Anterior cingulate cortex (tissue), 58 donors: Measurements from ENCODE around the gene EML1.
A peak's percentile ranks its signal among the peaks of the same experiment; 100 is the strongest.

Source experiments
- DNase-seq, 58 donors: peaks; one replicate each; lab custom pipeline; 2025; lab: John Stamatoyannopoulos, UW

Gene EML1

DNA sequence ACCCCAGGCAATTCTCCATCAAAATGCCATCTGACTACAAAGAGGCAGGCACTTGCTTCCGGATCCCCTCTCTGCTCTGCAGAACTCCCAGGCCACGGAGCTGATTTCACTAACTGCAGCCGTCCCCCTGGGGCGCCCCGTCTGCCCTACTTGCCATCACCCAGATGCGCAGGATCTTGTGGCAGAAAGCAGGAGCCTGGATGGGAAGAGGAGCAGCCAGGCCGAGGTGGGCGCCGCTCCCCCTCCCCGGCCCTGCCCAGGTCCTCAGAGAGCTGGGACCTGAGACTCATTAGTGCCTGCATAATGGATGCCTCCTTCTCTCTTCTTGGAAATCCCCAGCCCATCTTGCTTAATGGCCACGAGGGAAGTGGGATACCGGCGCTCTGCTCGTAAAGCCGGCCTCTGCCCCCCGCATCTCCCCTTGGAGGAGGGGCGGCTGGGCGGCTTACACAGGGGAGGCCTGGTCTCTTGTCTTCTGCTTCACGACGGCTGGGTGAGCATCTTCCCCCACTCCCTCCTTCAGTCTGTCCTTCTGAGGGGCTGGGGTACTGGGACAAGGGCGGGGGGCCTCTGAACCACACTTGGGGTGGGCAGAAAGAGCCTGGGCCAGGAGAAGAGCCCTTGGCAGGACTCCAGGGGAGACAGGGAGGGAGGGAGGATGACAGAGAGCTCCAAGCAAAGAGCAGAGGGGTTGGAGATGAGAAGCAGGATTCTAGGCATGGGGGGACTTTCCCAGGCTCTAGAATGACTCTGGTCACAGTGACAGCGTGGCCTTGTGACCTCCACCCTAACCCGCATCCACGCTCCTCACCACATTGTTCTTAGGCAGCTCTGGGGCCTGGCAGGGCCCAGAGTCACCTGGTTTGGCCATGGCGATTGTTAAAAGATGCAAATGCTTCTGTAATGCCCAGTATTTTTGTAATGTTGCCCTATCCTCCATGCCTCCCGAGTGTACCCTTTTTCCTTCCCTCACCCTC, 19.4 kb upstream of the EML1 start:
- no peak for DNase-seq

DNA sequence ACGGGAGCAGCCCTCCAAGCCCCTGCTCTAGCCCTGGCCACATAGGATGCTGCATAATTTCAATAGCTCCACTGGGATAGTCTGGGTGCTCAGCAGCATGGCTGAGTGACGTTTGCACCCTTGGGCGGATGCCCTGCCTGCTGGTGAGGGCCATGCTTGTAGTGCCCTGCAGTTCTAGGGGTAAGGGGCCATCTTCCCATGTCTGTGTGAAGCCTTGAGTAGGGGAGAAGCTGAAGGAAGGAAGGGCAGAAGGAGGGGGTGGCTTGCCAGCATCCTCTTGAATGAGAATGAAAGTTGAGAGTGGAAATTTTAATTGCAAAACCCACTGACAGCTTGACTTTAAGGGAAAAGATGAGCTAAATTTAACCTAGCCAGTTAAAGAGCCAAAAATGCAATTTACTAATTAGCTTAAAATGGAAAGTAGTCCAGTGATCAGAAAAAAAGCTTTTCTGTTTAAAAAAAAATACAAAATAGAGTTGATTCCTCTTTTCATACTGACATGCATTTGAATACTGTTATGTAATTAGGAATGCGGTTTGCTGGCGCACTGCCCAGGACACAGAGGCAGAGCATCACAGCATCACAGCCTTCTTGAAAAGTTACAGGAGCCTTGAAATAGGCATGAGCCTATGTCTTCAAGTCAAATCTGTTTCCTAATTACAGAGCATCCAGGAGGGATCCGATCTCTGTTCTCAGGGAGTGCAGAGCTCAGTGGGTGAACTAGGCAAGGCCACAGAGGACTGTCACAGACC, 18.5 kb upstream of the EML1 start:
- DNase-seq = peak in 44 of 58 donors; percentile 16 to 84 (median 44)

DNA sequence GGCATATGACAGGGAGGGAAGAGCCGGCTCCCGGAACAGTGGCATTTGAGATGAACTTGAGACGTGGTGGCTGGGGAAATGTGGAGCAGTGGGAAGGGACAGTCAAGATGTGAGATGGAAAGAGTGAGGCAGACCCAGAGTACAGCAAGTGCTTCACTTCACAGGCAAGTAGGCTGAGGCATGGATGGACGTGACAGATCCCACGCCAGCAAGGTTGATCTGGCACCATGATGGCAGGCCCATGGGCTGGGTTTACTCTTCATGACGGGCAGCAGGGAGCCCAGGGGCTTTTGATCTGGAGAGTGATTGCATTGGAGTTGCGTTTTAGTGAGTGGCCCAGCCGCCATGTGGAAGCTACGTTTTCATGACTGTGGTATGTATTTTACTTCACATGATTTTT, 17.9 kb upstream of the EML1 start:
- DNase-seq = no peak

DNA sequence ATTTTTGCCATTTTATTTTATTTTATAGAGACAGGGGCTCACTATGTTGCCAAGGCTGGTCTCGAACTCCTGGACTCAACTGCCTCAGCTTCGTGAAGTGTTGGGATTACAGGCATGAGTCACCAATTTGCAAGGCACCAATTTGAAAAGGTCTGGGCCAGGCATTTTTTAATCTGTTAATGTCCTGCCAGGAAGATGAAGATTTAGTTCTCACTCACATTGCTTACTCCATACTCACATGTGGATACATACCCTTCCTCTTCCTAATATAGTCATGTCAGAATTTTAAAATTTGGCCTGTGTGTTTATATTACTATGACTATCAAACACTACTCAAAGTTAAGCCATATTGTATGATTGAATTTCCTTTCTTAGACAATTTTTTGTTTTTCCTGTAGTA, 15.3 kb upstream of the EML1 start:
- DNase-seq = no peak

DNA sequence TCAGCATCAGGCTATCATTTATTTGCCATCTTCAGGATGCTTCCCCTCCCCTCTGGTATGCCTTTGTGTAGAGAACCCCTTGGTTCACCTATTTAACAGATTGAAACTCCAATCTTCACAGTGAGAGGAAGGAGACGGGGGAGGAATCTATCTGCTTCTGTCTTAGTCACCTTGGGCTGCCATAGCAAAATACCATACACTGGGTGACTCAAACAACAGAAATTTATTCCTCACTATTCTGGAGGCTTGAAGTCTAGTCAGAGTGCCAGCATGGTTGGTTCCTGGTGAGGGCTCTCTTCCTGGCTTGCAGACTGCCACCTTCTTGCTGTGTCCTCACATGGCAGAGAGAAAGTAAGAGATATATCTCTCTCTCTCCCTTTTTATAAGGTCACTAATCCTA, 13.5 kb upstream of the EML1 start:
- no peak for DNase-seq

DNA sequence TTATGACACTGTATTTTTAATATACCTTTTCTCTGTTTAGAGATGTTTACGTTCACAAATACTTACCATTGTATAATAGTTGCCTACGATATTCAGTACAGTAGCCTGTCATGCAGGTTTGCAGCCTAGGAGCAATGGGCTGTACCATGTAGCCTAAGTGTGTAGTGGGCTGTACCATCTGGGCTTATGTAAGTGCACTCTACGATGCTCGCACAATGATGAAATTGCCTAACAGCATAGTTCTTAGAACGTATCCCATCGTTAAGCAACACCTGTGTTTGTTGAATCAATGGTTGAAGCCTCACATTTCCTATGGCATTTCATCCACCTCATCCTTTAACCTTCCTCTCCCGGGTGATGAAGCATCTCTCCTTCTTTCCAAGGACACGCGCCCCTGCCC, 12.5 kb upstream of the EML1 start:
- no peak for DNase-seq

DNA sequence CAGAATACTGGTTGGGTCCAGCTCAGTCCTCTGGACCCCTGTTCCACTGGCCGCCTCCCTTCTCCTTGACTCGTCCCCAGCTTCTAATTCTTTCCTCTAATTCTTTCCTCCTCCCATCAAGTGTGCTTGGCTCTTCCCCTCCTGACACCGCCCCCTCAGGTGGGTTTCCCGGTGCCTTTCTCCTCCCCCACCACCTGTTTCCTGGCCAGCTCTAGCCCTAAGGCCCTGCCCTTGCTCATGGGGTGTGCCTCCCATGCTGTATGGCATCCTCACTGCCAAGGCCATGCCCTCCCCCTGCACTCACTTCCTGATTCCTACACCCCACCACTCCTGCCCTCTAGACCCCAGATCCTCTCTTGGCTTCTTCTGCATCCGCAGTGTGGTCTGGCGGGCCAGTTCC, 12.1 kb upstream of the EML1 start:
- DNase-seq = no peak

DNA sequence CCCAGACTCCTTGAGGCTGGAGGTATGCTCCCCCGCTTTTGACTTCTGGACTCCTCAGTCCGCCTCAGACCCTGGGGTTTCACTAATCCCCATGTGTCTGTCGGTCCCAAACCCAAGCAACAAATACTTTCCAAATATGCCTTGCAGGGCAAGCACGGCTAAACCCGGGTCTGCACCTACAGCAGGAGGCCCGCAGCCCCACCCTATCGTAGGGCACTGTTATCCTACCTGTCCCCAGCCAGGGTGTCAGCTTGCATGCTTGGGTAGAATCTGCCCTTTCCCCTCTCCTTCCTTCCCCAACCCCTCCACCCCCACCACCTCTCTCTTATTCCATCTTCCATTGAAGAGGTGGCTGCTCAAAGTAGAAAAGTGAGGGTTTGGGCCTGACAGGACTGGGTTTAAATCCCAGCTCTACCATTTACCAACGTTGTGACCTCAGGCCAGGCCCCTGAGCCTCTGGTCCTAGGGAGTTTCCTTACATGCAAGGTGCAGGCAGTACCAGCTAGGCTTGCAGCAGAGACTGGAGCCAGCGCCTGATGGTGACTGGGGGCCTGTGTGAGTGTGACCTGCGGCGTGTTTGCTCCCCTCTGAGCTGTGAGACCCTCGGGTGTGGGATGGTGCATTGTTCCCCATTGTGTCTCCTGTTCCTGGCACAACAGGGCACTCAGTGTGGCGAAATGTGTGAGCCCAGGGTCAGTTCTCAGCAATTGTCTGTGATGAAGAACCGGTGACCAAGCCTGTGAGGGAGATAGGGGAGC, 11.2 kb upstream of the EML1 start:
- DNase-seq = no peak

DNA sequence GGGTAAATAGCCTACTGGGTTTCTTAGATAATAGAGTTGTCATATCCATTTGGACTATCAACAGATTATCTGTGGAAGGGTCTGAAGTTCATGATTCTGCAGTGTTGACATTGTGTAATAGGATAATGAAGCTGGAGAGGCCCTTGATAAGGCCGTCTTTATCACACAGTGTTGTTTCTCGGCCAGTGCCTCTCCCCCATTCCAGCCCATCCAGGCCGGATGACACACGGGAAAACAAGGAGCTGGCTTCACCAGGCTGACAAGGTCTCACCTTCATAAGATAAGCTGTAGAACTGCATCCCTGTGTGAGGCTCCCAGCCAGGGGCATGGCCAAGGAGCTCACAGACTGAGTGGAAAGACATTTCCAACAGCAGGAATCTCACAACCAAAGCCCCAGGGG, 8.7 kb upstream of the EML1 start:
- DNase-seq = no peak

DNA sequence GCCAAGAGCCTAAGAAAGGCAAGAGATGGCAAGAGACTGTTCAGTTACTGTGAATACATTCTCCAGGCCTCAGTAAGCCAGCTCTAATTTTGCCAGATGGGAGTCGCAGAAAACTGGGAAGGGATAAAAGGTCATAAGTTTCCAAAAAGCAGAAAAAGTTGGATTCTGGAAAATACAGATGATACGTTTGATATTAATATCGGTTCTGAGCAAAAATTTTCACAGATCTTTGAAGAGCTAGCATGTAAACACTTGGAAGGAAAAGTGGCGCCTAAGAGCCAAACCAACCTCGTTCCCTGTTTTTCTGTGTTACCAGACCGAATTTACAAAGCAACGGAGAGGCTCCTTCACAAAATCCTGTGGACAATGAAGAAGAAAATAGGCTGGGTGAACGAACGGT, 7.8 kb upstream of the EML1 start:
- DNase-seq = no peak

DNA sequence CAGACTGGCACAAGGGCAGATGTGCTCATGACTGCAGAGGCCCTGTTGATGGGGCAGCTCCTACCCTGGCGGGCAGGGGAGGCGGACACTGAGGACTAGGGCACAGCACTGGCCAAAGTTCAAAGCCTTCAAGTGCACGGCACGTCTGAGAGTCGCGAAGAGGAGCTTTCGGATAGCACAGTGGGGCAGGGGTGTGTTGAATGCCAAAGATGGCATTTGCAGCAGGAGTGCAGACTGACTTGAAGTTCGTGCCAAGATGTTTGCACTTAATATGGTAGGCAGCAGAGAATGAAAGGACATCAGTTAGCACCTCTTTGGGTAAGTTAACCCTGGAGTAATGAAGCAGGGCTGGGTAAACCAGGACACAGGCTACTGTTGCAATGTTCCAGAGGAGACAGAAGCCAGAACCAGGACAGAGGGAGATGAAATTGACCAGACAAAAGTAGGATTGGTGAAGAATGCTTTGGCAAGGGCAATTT, 6.7 kb upstream of the EML1 start:
- DNase-seq = no peak

DNA sequence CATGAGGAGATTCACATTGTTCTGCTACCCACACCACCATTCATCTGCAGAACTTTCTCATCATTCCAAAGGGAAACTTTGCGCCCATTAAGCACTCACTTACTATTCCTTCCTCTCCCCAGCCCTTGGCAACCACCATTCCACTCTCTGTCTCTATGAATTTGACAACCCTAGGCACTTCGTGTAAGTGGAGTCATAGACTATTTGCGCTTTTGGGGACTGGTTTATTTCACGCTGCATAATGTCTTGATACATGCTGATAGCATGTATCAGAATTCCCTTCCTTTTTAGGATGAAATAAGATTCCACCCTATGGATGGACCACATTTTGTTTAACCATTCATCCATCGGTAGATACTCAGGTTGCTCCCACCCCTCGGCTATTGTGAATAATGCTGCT, 4.5 kb upstream of the EML1 start:
- DNase-seq = no peak

DNA sequence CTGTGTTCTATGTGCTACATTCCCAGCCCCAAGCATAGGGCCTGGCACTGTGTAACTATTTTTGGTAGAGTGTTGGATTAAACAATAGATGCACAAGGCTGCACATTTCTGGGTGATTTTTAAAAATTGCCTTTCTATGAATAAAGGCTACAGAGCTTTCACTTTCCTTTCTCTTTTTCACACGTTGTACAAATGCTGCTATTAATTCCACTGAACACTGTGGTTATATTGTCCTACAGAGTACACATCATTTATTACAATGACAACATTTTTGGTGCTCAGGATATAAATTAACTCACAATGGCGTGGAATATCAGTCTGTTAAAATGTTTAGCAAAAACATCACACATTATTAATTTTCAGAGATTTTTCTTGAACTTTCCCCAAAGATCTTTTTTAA, 3.6 kb upstream of the EML1 start:
- DNase-seq = no peak

DNA sequence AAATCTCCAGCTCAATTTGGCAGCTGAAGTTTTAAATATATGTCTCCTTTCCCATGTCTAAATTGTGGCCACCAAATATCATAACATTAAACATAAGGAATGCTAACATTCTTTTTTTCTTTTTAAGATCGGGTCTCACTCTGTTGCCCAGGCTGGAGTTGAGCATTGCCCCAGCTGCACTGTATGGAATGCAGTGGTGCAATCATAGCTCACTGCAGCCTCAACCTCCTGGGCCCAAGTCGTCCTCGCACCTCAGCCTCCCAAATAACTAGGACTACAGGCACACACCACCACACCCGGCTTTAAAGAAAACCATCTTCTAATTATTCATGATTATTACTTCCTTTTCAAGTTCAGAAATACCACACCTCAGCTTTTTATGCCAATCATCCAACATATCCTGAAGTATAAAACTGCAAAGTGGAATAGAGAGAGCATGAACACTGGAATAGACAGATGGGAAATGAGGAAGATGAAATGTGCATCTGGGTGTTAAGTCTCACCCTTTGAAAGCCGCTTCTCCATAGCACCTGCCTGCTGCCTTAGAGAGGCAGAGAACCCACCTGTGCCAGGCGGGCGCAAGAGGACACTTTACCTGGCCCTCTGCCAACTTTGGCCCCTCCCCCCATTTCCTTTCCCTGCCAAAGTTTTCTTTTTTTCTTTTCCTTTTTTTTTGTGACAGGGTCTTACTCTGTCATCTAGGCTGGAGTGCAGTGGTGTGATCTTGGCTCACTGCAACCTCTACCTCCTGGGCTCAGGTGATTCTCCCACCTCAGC, 2.8 kb upstream of the EML1 start:
- no peak for DNase-seq

DNA sequence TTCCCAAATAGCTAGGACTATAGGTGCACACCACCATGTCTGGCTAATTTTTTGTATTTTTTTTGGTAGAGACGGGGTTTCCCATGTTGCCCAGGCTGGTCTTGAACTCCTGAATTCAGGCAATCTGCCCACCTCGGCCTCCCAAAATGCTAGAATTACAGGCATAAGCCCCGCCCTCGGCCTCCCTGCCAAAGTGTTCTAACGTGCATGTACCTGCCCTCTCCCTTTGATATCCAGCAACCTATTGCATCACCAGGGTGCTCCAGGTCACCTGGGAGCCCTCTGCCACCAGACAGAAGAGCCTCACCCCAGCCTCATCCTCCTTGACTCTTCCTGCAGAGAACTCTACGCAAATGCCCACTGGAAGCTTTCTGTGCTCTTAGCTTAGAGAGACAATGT, 2.2 kb upstream of the EML1 start:
- DNase-seq = no peak

DNA sequence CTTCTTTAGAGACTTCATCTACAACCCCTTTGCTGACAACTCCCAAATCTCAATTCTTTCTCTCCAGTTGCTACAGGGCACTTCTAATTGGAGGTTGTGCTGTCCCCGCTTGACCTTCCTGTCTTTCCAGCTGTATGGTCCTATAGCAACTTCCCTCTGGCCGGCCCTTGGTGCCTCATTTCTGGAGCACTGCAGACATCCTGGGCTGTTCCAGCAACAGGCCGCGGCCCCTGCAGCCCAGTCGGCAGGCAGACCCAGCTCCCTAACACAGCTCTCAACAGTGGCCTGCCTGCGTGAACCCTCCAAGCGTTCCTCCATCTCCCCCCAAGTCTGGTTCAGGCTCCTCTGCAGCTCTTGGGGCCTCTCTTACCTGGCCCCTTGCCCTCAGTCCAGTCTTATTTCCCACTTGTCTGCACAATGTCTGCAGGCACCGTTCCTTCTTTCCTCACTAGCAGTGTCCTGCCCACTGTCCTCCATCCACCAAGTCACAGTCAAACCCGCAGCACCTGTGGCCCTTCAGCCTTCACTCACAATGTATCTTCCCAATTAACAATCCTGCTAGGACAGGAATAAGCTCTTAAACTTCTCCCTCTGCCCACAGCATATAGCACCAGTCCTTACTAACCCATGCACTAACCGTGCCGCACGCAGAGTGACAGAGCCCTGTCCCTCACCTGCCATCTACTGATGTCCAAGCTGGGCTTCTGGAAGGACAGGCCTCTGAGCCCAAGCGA, 1.6 kb upstream of the EML1 start:
- DNase-seq = no peak

DNA sequence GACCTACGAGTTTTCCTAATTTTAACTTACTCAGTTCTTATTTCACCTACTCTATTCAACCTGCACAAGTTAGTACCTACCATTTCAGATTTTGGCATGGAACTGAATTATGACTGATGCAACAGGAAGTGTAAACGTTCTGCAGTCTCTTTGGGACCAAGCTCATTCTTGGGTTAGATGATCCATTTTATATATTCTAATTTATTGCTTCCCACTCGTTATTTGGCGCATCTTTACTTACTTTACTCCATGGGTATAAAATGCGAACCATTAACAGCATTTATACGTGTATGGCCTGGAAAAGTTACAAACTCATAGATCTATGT, 1.0 kb upstream of the EML1 start:
- no peak for DNase-seq

DNA sequence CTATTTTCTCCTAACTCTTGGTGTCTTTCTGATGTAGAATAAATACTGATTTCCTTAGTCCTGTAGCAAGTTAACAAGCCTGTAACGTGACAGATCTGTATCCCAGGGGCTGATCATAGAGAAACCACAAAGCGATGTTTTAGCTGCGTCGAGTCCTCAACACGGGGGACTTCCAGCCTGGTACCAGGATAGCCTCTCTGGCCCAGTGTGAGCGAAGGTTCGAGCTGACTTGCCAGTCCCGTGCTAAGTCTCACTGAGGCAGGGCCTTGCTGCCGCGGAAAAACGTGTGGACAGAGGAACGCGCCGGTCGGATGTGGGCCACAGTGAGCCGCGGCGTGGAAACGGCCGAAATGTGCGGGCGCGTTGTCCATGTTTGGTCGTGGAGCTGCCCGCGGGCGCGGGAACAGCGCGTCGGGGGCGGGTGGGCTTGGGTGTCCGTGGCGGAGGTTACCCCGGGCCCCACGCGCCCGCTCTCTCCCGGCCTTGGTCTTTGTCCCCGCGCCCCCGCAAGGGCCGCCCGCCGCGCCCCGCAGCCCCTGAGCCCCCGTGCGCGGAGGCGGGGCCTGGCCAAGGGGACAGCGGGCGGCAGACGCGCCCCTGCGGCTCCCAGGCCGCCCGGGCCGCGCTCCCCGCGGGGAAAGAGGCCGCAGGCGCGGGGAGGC, 531 bp upstream of the EML1 start:
- DNase-seq = peak in 28 of 58 donors; percentile 18 to 69 (median 42)

DNA sequence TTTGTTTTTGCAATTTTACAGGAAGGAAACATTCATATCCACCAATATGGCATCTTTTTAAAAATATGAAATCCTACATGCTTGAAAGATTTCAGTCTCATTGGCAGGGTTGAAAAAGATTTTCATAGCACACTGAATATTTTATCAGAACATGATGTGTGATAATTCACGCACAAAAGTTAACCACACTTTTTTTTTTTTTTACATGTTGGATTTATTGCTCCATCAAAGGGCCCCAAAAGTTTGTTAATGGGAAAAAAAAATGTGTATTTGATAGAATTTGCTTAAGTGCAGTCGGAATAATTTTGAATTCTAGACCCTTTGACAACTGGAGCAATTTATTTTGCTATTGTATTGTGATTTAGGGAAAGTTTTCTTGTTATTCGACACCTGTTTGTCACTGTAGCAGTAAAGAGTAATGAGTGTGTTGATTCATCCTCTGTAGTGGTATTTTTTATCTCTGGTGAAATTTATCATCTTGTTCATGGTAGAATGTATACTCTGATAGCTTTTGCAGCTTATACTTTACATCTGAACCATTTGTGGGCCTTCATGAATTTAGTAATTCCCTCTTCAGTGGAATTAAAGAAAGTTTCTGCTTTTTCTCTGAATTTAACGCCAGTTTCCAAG, 1.1 kb downstream of the EML1 start:
- no peak for DNase-seq
